ENCODE data around the gene SCN3B. TPM values are rescaled to one million over a fixed set of nuclear protein-coding genes. Genes with fewer than 3 reads are reported as not detected.

The SCN3B gene
- total RNA-seq, 4 donors from 2014 or later = 0.42 to 1.9 (median 0.98) TPM

DNA sequence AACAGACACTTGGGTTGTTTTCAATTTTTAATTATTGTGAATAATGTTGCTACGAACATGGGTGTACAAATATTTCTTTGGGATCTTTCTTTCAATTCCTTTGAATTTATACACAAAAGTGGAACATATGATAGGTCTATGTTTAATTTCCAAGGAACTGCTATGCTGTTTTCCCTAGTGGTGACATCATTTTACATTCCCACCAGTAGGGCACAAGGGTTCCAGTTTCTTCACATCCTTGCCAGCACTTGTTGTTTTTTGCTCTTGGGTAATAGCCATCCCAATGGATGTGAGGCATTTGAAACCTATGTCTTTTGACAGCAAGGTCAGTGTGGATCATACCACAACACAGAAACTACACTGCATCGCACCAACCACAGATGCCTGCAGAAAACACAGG is 41.8 kb upstream of the SCN3B start:
- H3K27ac ChIP-seq = no peak overlapping the region
- DNase-seq (ENCODE audit: low spot score in 2 of 2) = no peak
- WGBS = 39% methylated on average over 2 of the region's 2 CpGs
- no peaks in the 10 kb centered on the region for H3K4me1 ChIP-seq
- TF ChIP-seq EP300 (IDR thresholded peaks at IDR 0.05) (no peak), POLR2A (IDR thresholded peaks at IDR 0.05) (no peak), POLR2AphosphoS5 (IDR thresholded peaks at IDR 0.05) (no peak)
- TF ChIP-seq, protein P1, sequence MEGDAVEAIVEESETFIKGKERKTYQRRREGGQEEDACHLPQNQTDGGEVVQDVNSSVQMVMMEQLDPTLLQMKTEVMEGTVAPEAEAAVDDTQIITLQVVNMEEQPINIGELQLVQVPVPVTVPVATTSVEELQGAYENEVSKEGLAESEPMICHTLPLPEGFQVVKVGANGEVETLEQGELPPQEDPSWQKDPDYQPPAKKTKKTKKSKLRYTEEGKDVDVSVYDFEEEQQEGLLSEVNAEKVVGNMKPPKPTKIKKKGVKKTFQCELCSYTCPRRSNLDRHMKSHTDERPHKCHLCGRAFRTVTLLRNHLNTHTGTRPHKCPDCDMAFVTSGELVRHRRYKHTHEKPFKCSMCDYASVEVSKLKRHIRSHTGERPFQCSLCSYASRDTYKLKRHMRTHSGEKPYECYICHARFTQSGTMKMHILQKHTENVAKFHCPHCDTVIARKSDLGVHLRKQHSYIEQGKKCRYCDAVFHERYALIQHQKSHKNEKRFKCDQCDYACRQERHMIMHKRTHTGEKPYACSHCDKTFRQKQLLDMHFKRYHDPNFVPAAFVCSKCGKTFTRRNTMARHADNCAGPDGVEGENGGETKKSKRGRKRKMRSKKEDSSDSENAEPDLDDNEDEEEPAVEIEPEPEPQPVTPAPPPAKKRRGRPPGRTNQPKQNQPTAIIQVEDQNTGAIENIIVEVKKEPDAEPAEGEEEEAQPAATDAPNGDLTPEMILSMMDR (IDR thresholded peaks at IDR 0.05) = no peak
- H3K27me3 ChIP-seq = peaks cover 10% of the 10 kb centered on the region
- no peaks in the 10 kb centered on the region for H3K9me3 ChIP-seq
- no peaks in the 10 kb centered on the region for H3K36me3 ChIP-seq
- no peak overlapping the region for H3K4me3 ChIP-seq

DNA sequence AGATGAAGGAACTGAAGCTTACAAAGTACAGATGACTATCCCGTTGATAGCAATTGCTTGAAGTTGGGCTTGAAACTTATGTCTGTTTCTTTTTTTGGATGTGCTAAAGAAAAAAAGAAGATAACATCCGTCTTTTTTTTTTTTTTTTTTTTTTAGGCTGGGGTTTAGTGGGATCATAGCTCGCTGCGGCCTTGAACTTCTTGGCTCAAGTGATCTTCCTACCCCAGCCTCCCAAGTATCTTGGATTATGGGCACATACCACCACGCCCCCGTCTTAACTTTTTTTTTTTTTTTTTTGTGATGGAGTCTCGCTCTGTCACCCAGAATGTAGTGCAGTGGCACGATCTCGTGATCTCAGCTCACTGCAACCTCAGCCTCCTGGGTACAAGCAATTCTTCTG is 40.8 kb upstream of the SCN3B start:
- H3K36me3 ChIP-seq = no peaks in the 10 kb centered on the region
- peaks cover 10% of the 10 kb centered on the region for H3K27me3 ChIP-seq
- 89% methylated on average over 9 of the region's 9 CpGs for WGBS
- no peak for DNase-seq (ENCODE audit: low spot score in 2 of 2)
- no peak overlapping the region for H3K4me3 ChIP-seq
- H3K27ac ChIP-seq = no peak overlapping the region
- no peaks in the 10 kb centered on the region for H3K4me1 ChIP-seq
- H3K9me3 ChIP-seq = no peaks in the 10 kb centered on the region
- TF ChIP-seq POLR2AphosphoS5 (IDR thresholded peaks at IDR 0.05) = no peak
- no peak for TF ChIP-seq POLR2A (IDR thresholded peaks at IDR 0.05)
- TF ChIP-seq, protein P1 (IDR thresholded peaks at IDR 0.05) = no peak
- no peak for TF ChIP-seq EP300 (IDR thresholded peaks at IDR 0.05)

DNA sequence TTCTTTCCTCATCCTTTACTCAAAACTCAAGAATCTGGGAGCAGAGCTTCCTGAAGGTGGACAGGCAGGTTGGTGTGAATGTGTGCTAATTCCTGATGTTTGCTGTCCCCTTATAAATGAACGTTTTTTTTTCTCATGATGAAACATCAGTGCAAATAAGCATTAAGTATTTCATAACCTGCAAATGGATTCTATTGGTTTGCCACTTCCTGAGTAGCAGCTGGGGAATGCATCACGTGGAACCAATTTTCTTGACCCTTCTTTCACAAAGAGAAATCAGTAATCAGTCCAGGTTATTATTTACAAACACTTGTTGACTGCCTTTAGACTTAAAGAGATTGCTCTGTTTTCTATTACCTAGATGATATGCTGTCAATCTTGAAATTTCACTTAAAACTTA is 40.1 kb upstream of the SCN3B start:
- no peak for TF ChIP-seq POLR2A (IDR thresholded peaks at IDR 0.05)
- no peak for TF ChIP-seq EP300 (IDR thresholded peaks at IDR 0.05)
- TF ChIP-seq POLR2AphosphoS5 (IDR thresholded peaks at IDR 0.05) = no peak
- TF ChIP-seq, protein P1 (IDR thresholded peaks at IDR 0.05) = no peak
- peaks cover 10% of the 10 kb centered on the region for H3K27me3 ChIP-seq
- H3K9me3 ChIP-seq = no peaks in the 10 kb centered on the region
- H3K27ac ChIP-seq = no peak overlapping the region
- no peaks in the 10 kb centered on the region for H3K4me1 ChIP-seq
- no peaks in the 10 kb centered on the region for H3K36me3 ChIP-seq
- WGBS = 52% methylated on average over 2 of the region's 2 CpGs
- DNase-seq (ENCODE audit: low spot score in 2 of 2) = no peak
- H3K4me3 ChIP-seq = no peak overlapping the region

GRCh38 chr11:123692961-123693360 is 38.5 kb upstream of the SCN3B start:
- Histone ChIP-seq H3K27ac (no peak overlapping the region), H3K4me3 (no peak overlapping the region), H3K4me1 (no peaks in the 10 kb centered on the region), H3K9me3 (no peaks in the 10 kb centered on the region), H3K36me3 (no peaks in the 10 kb centered on the region), H3K27me3 (peaks cover 10% of the 10 kb centered on the region)
- TF ChIP-seq, protein P1 (IDR thresholded peaks at IDR 0.05) = no peak
- DNase-seq (ENCODE audit: low spot score in 2 of 2) = no peak

DNA sequence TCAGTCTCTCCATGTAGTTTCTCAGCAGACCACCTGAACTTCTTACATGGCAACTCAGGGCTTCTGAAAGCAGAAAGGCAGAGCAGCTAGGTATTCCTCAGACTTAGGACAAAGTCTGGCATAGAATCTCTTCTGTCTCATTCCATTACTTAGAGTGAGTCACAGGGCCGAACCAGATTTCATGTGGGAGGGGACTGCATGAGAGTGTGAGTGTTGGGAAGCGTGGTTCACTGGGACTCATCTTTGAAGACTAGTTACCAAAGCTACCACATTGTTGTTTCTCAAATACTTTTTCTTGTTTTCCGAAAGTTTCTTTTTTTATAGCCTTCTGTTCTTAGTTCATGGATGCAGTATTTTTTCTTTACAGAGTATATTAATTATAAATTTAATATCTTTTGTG is 36.1 kb upstream of the SCN3B start:
- no peak overlapping the region for H3K27ac ChIP-seq
- no peak for TF ChIP-seq EP300 (IDR thresholded peaks at IDR 0.05)
- TF ChIP-seq, protein P1 (IDR thresholded peaks at IDR 0.05) = no peak
- no peak for TF ChIP-seq POLR2A (IDR thresholded peaks at IDR 0.05)
- no peak for TF ChIP-seq POLR2AphosphoS5 (IDR thresholded peaks at IDR 0.05)
- 71% methylated on average over 3 of the region's 3 CpGs for WGBS

More for the DNA sequence above, 36.1 kb upstream of the SCN3B start:
- Histone ChIP-seq H3K4me3 (no peak overlapping the region), H3K4me1 (no peaks in the 10 kb centered on the region), H3K36me3 (no peaks in the 10 kb centered on the region), H3K27me3 (peaks cover 6% of the 10 kb centered on the region), H3K9me3 (no peaks in the 10 kb centered on the region)
- no peak for DNase-seq (ENCODE audit: low spot score in 2 of 2)
